Hematopoietic multipotent progenitor cell treated with erythropoietin and hydrocortisone succinate and interleukin-3 and kit ligand, for 4 days (in vitro differentiated cells): ENCODE results near the gene CTSH.
"Not testable (repeated sequence)": the region's sequence is repeated elsewhere in the genome, so short reads cannot be mapped to it uniquely, and the experiment has no call there.

Source experiments
- DNase-seq: peaks from one replicate; pipeline ENCODE4 v3.0.0-alpha.2; 2015

Gene CTSH

DNA sequence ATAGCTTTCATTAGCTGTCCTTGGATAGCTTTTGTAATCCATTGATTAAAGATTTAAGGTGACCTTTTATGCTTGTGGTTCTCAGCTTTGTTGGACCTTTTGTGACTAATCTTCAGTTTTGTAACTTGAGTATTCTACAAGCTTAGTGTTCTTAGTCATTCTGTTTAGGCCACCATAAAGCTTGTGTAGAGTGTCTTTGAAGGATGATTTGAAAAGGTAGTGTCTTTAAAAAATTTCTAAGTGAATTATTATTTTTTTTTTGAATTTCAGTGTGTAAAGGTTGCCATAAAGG lies 64.7 kb downstream of the CTSH start:
- no peak for DNase-seq

DNA sequence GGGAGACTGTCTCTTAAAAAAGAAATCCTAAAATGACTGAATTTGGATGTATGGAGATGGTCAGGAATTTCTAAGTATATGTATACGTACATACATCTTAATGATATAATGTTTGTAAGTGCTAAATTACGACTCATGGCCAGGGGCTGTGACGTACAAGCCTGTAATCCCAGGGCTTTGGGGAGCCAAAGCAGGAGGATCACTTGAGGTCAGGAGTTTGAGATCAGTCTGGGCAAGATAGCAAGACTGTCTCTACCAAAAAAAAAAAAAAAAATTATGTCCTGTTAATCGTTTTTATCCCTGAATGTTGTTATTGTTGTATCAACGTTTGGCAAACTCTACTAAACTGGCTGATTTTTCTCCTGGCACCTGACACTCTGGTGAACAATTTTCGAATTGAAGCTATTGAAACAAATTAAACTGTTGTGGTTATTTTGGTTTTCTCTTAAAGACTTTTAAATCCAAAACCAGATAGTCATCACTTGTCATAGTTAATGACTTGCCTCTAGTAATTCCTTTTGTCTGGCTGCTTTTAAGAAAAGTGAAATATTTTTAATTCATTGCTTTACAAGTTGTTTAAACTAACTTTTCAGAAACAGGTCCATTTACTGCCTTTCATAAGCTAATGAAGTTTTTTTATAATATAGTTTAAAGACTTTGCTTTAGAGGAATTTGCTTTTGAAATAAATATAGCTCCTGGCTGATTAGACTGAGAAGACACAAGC lies 65.2 kb downstream of the CTSH start:
- peak; percentile 26 for DNase-seq

DNA sequence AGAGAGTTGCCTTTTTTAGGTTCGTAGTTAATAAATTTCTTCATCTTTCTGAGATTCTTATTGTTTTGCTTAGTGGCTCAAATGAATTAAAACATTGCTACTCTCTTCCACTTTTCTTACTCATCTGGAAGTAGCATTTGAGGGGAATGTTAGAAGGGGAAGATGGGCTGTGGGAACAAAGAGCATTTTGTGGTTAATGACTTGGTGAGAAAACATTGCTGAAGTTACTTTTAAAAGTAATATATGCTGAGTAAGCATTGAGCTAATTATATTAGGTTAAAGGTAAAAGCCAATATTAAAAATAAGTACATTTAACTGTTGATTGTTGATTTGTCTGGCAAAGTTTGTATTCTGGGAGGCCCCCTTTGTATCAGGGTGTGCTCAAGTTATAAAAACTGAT lies 66.5 kb downstream of the CTSH start:
- no peak for DNase-seq

DNA sequence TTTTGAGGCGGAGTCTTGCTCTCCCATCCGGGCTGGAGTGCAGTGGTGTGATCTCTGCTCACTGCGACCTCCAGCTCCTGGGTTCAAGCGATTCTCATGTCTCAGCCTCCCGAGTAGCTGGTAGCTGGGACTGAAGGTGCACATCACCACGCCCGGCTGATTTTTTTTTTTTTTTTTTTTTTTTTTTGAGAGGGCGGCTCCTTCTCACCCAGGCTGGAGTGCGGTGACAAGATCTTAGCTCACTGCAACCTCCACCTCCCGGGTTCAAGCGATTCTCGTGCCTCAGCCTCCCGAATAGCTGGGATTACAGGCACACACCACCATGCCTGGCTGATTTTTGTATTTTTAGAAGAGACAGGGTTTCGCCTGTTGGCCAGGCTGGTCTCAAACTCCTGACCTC lies 67.9 kb downstream of the CTSH start:
- not testable (repeated sequence) for DNase-seq

DNA sequence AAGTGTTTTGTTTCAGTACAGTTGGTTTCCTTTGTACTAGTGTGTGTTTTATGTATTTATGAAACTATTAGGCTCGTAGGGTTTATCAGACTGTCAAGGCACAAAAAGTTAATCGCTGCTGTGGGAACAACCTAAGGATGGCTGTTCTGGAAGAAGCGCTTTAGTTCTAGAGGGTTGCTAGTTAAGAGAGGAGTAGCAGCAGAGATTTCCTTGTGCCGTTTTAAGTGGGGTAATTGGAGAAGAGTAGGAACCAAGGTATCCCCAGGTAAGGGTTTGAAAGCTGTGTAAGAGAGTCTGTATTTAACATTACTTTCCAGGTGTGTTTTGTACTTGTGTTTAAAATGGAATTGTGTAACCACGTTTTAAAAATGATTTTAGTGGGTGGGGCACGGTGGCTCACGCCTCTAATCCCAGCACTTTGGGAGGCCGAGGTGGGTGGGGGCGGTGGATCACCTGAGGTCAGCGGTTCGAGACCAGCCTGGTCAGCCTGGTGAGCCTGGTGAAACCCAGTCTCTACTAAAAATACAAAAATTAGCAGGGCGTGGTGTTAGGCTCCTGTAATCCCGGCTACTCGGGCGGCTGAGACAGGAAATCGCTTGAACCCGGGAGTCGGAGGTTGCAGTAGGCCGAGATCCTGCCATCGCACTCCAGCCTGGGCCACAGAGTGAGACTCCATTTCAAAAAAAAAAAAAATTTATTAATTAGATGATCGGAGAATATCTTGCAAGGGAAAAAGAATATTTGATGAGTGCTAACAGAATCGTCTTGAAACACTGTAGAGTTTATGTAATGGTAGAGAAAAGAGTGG lies 69.5 kb downstream of the CTSH start:
- no peak for DNase-seq

DNA sequence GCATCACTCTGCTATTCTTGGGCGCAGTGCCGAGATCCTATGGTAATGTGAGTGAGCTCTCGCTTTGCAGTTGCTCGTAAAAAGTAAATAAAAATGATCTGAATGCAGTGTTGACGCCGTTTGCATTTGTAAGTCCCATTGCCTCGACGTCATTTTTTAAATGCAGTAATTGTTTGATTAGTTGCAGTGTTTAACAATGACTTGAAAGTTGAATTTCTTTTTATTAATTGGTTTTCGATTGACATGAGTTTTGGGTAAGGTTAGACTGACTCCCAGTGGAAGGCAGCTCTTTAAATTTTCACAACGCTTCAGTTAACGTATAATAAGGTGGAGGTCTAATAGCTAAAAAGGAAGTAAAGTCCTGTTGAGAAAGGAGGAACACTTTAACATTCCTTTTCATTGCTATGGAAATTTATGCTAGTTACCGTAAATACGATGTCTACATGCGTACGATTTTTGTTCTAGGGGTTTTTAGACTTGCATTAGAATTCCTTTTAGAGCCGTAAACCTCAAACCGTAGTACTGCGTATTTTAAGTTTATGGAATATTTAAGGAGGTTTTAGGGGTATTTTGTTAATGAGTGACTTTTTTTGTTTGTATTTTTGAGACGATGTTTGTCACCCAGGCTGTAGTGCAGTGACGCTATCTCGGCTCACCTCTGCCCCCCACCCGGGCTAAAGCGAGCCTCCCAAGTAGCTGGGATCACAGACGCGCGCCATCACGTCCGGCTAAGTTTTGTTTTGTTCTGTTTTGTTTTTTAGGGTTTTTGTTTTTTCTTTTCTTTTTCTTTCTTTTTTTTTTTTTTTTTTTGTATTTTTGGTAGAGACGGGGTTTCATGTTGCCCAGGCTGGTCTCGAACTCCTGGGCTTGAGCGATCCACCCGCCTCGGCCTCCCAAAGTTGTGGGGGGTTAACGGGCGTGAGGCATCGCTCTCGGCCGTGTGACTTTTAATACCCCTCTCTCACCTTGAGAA lies 70.8 kb downstream of the CTSH start:
- DNase-seq = peak; percentile 55

DNA sequence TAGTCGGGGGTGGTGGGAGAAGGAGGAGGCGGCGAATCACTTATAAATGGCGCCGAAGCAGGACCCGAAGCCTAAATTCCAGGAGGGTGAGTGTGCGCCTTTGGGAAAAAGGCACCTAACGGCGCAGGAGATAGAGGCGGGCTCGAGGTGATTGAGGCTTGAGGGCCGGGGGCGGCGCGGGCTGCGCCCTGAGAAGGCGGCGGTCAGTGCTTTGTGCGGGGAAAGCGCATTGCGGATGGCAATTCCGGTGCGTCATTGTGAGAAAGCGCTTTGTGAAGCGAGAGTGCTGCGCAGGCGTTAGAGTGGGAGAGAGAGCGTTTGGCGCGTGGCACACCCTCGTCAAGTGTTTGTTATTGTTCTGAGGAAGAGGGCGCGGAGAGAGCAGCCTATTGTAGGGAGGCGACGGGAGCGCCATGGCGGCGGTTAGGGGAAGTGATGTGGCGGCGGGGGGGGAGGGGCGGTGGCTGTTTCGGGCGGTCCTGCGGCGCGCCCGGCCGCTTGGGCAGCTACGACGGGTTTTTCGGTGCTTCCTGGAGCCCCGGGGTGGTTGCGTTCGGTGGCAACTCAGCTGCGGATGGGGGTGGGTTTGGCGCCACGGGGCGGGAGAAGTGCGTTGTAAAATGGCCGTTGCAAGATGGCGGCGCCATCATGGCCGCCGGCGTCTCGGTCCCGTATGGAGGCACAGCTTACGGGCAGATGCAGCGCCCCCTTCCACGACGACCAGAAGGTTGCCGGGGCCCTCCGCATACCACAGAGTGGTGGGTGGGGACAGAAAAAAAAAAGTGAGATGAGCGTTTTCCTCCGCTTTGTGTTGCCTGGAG lies 71.7 kb downstream of the CTSH start:
- DNase-seq = peak; percentile 97

DNA sequence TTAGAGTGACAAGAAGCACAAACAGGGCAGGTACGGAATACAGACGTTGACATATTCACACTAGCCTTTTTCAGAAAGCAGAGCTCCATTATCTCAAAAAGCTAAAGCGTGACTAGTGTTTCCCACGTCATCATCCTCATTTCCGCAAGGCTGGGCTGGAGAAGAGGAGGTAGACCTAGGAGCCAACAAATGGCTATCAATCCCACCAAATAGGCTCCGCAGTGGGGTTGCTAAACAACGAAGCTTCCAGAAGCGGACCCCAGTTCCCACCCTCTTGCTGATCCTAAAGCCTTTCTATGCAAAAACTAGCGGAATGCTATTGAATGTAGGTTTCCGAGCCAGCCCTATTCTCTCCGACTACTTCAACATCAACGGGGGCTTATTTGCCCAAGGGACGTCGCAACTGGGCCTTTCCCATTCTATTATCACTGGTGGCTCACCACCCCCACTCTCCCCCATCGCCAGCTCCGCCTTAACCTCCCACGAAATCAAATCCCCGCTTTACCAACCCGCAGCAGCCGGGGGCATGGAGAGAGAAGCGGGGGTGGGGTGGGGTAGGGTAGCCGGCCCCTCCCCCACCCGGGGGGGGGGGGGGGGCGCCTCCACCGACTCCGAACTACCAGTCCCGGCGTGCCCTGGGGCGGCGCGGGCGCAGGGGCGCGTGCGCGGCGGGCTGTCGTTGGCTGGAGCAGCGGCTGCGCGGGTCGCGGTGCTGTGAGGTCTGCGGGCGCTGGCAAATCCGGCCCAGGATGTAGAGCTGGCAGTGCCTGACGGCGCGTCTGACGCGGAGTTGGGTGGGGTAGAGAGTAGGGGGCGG lies 72.5 kb downstream of the CTSH start, which contains the start of gene MORF4L1:
Gene MORF4L1 (plus strand): TSS at position 736 of the 817 bp plus-strand sequence. CDS start 128 bp downstream, outside the sequence.
- DNase-seq = peak; percentile 98

DNA sequence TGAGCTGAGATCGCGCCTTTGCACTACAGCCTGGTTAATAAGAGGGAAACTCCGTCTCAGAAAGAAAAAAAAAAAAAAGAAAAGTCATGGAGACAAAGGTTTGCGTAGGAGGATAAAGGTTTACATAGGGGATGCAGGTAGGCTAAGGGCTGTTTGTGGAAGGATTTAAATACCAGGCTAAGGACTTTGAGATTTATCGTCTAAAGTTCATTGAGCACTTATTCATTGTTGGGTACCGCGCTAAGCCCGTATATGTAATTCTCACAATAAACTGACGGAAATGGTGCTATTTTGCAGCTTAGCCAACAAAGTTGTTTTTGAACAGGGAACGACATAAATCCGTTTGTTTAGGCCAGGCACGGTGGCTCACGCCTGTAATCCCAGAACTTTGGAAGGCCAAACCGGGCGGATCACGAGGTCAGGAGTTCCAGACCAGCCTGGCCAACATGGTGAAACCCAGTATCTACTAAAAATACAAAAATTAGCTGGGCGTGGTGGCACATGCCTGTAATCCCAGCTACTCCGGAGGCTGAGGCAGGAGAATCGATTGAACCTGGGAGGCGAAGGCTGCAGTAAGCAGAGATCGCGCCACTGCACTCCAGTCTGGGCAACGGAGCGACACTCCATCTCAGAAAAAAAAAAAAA lies 73.2 kb downstream of the CTSH start:
- not testable (repeated sequence) for DNase-seq
